HepG2 (cell line): ENCODE measurements around the gene SNAI3. TPM values are rescaled to one million over a fixed set of nuclear protein-coding genes. Genes with fewer than 3 reads are reported as not detected.

Experiments
- AFF4 ChIP-seq: sonication (generic); formaldehyde crosslinking; IDR thresholded peaks from 2 replicates; pipeline ENCODE4 v1.4.0; 2020; ENCODE audit warnings: missing genetic modification reagents
- ARHGAP35 ChIP-seq: sonication (generic); formaldehyde crosslinking; IDR thresholded peaks from 2 replicates; pipeline ENCODE4 v1.9.0; 2022; ENCODE audit warnings: mild to moderate bottlenecking, inconsistent platforms, moderate library complexity, missing genetic modification reagents, borderline replicate concordance
- ATAD3A ChIP-seq: sonication (generic); formaldehyde crosslinking; IDR thresholded peaks from 2 replicates; pipeline ENCODE4 v1.4.0; 2020; ENCODE audit warnings: missing genetic modification reagents
- FOXA3 ChIP-seq: IDR thresholded peaks from 2 replicates; pipeline ENCODE4 v1.6.1; 2016; ENCODE audit warnings: missing genetic modification reagents, missing compliant biosample characterization
- HNF4A ChIP-seq: sonication (generic); formaldehyde crosslinking; IDR thresholded peaks from 2 replicates; pipeline ENCODE4 v1.4.0; 2020; ENCODE audit warnings: missing genetic modification reagents
- HOXA3 ChIP-seq: sonication (generic); formaldehyde crosslinking; IDR thresholded peaks from 2 replicates; pipeline ENCODE4 v1.5.0; 2020; ENCODE audit warnings: missing genetic modification reagents
- MBD4 ChIP-seq: IDR thresholded peaks from 2 replicates; pipeline ENCODE4 v1.6.1; 2012; ENCODE audit warnings: low read length, inconsistent platforms, borderline replicate concordance
- NFE2 ChIP-seq: sonication (generic); formaldehyde crosslinking; IDR thresholded peaks from 2 replicates; pipeline ENCODE4 v1.4.0; 2020; ENCODE audit warnings: missing genetic modification reagents
- NFE2L2 ChIP-seq: fragments of 150-350 bp; IDR thresholded peaks from 2 replicates; pipeline ENCODE4 v1.6.1; 2014; ENCODE audit warnings: low read length
- THRA ChIP-seq: sonication (generic); formaldehyde crosslinking; IDR thresholded peaks from 2 replicates; pipeline ENCODE4 v1.4.0; 2020; ENCODE audit warnings: missing genetic modification reagents, borderline replicate concordance
- ZFP90 ChIP-seq: sonication (generic); formaldehyde crosslinking; IDR thresholded peaks from 2 replicates; pipeline ENCODE4 v1.8.0; 2022; ENCODE audit warnings: missing genetic modification reagents, mild to moderate bottlenecking, inconsistent platforms, borderline replicate concordance
- ZNF101 ChIP-seq: sonication (generic); formaldehyde crosslinking; IDR thresholded peaks from 2 replicates; pipeline ENCODE4 v1.4.0; 2020; ENCODE audit warnings: mild to moderate bottlenecking, low read depth, missing genetic modification reagents, borderline replicate concordance
- ZNF280B ChIP-seq: sonication (generic); formaldehyde crosslinking; IDR thresholded peaks from 2 replicates; pipeline ENCODE4 v1.5.0; 2020; ENCODE audit warnings: missing genetic modification reagents, mild to moderate bottlenecking, borderline replicate concordance
- ZNF431 ChIP-seq: sonication (generic); formaldehyde crosslinking; IDR thresholded peaks from 2 replicates; pipeline ENCODE4 v1.9.0; 2022; ENCODE audit warnings: missing genetic modification reagents, low read depth, mild to moderate bottlenecking, borderline replicate concordance
- ZNF484 ChIP-seq: sonication (generic); formaldehyde crosslinking; IDR thresholded peaks from 2 replicates; pipeline ENCODE4 v1.5.1; 2020; ENCODE audit warnings: mild to moderate bottlenecking, low read depth, missing genetic modification reagents, borderline replicate concordance
- ZNF609 ChIP-seq: sonication (generic); formaldehyde crosslinking; IDR thresholded peaks from 2 replicates; pipeline ENCODE4 v1.4.0; 2020; ENCODE audit warnings: mild to moderate bottlenecking, missing genetic modification reagents, borderline replicate concordance
- ZNF616 ChIP-seq: sonication (generic); formaldehyde crosslinking; IDR thresholded peaks from 2 replicates; pipeline ENCODE4 v1.5.0; 2020; ENCODE audit warnings: low read depth, mild to moderate bottlenecking, missing genetic modification reagents
- polyA plus RNA-seq, 8 experiments: library from polyadenylated mRNA; depleted of rRNA in 3 of 8; stranded (reverse) in 7 of 8; unstranded in 1 of 8; fragments of >200 nt; fragmentation: Illumina TruSeq in 4 of 8; extraction: Trizol in 4 of 8; gene quantifications; 2 replicates each; pipeline versions ENCODE4 v1.2.1 to v1.2.3, GENCODE V29; 2011 to 2016; ENCODE audit warnings: low read depth in 4 of 8, missing spikeins in 1 of 8, mixed read lengths in 1 of 8; ENCODE audit not compliant: insufficient read depth in 1 of 8
- total RNA-seq, 5 experiments: library from RNA; depleted of rRNA; stranded (reverse); fragments of >200 nt; fragmentation: Illumina TruSeq; extraction: Trizol; gene quantifications; 2 replicates each; pipeline ENCODE4 v1.2.3, GENCODE V29; 2016; ENCODE audit warnings: low read depth in 1 of 5

The SNAI3 gene
- total and polyA plus RNA-seq, 2 of the 13 experiments (the other 11 are each of a cell fraction or from before 2014, with no cell fraction given): 0.09 to 0.18 TPM

GRCh38 chr16:88649195-88649923 is 36.9 kb downstream of the SNAI3 start (continued):
- TF ChIP-seq ARHGAP35 (CRISPR knock-in tag) (no peak), ZNF484 (CRISPR knock-in tag) (no peak), NFE2L2 (no peak), HNF4A (CRISPR knock-in tag) (no peak), ZNF616 (CRISPR knock-in tag) (no peak), THRA (CRISPR knock-in tag) (no peak), MBD4 (no peak), NFE2 (CRISPR knock-in tag) (no peak), FOXA3 (CRISPR knock-in tag) (peak; percentile 50; the same call in 1 of the 2 replicates), ZNF280B (CRISPR knock-in tag) (no peak), ZNF101 (CRISPR knock-in tag) (no peak), ZNF431 (CRISPR knock-in tag) (no peak), ATAD3A (CRISPR knock-in tag) (0 out of 2 replicates have a peak, but pooled peaks have one; percentile 10), HOXA3 (CRISPR knock-in tag) (no peak; the same call in 1 of the 2 replicates), ZFP90 (CRISPR knock-in tag) (no peak), ZNF609 (CRISPR knock-in tag) (no peak), AFF4 (CRISPR knock-in tag) (0 out of 2 replicates have a peak, but pooled peaks have one; percentile 41)
